Measurements from ENCODE around the gene STAT6. TPM values are rescaled to one million over a fixed set of nuclear protein-coding genes. Genes with fewer than 3 reads are reported as not detected.
A peak's percentile ranks its signal among the peaks of the same experiment; 100 is the strongest.

STAT6 gene
- total RNA-seq, 1 donor from 2014 or later = 33.8 TPM

DNA sequence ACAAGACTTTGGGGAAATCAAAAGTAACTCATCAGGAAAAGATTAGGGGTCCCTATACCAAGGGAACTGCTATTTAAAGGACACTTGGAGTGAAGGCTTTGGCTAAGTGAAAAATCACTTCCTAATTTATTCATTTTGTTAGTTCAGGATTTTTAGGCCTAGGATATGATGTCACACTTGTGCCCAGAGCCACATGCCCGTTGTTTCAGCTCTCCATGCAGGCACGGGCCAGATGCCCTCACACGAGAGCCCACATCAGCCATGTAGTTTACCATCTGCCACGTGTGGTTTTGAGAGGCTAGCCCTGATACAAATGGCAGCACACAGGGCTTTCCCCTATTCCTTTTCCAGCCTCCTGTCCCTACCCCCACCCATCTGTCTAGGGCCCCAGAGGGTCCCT is 48.1 kb upstream of the STAT6 start:
- peaks cover 79% of the 10 kb centered on the region for H4K20me1 ChIP-seq (ENCODE audit: insufficient read depth, low read length)
- FAIRE-seq = no peak
- Mint-ChIP-seq H3K27ac (ENCODE audit: unreplicated experiment) (no peak overlapping the region), H3K4me1 (ENCODE audit: low read depth, unreplicated experiment) (peaks cover 6% of the 10 kb centered on the region), H3K4me3 (ENCODE audit: unreplicated experiment) (no peak overlapping the region), H3K36me3 (ENCODE audit: low read depth, unreplicated experiment) (peaks cover 45% of the 10 kb centered on the region), H3K9me3 (ENCODE audit: unreplicated experiment) (no peaks in the 10 kb centered on the region), H3K27me3 (ENCODE audit: low read depth, unreplicated experiment) (no peaks in the 10 kb centered on the region)
- H3K79me2 ChIP-seq (ENCODE audit: insufficient read depth, low read length) = peaks cover 4% of the 10 kb centered on the region
- no peak overlapping the region for H3K4me2 ChIP-seq (ENCODE audit: low read length)
- no peak for DNase-seq (ENCODE audit: low read depth)
- H3K9ac ChIP-seq (ENCODE audit: low read length) = no peak overlapping the region
- H3K9me3 ChIP-seq (ENCODE audit: insufficient read depth, low read depth, low read length) = no peaks in the 10 kb centered on the region
- H3K4me1 ChIP-seq (ENCODE audit: insufficient read depth, low read length) = peaks cover 4% of the 10 kb centered on the region
- H2AFZ ChIP-seq (ENCODE audit: low read depth, low read length) = no peak overlapping the region
- no peak overlapping the region for H3K27ac ChIP-seq (ENCODE audit: low read depth, low read length)
- peaks cover 79% of the 10 kb centered on the region for H3K36me3 ChIP-seq (ENCODE audit: insufficient read depth, low read length)
- no peak overlapping the region for H3K4me3 ChIP-seq (ENCODE audit: insufficient read depth, low read depth, low read length)
- H3K27me3 ChIP-seq (ENCODE audit: insufficient read depth, low read length) = no peaks in the 10 kb centered on the region
- TF ChIP-seq CTCF (IDR thresholded peaks at IDR 0.05; ENCODE audit: insufficient read depth, low read depth, low read length) = no peak
- no peak for TF ChIP-seq EZH2 (IDR thresholded peaks at IDR 0.05; ENCODE audit: insufficient read depth, low read length)

DNA sequence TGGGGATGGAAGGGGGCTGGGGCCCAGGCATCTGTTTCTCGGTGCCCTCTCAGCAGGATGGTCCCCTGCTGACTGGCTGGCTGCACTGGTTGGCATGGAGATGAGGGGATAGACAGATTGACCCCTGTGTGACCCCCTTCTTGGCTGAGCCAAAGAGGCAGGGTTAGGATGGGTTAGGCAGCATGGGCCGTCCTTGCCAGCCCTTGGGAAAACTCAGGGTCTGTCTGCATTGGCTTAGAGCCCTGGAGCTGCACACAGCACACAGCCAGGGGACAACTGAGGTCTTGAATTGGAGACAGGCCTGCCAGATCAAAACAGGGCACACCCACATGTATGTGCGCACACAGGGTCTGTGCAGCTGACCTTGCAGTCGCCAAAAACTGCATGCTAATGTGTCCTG is 47.5 kb upstream of the STAT6 start:
- no peak overlapping the region for H3K27ac ChIP-seq (ENCODE audit: low read depth, low read length)
- H3K27ac Mint-ChIP-seq (ENCODE audit: unreplicated experiment) = no peak overlapping the region
- H3K9me3 Mint-ChIP-seq (ENCODE audit: unreplicated experiment) = no peaks in the 10 kb centered on the region
- no peaks in the 10 kb centered on the region for H3K9me3 ChIP-seq (ENCODE audit: insufficient read depth, low read depth, low read length)
- TF ChIP-seq EZH2 (IDR thresholded peaks at IDR 0.05; ENCODE audit: insufficient read depth, low read length) = no peak
- TF ChIP-seq CTCF (IDR thresholded peaks at IDR 0.05; ENCODE audit: insufficient read depth, low read depth, low read length) = no peak
- FAIRE-seq (no peak), DNase-seq (ENCODE audit: low read depth) (no peak)
- no peaks in the 10 kb centered on the region for H3K27me3 Mint-ChIP-seq (ENCODE audit: low read depth, unreplicated experiment)
- no peak overlapping the region for H3K9ac ChIP-seq (ENCODE audit: low read length)
- no peak overlapping the region for H3K4me3 ChIP-seq (ENCODE audit: insufficient read depth, low read depth, low read length)
- no peak overlapping the region for H3K4me3 Mint-ChIP-seq (ENCODE audit: unreplicated experiment)
- peaks cover 79% of the 10 kb centered on the region for H3K36me3 ChIP-seq (ENCODE audit: insufficient read depth, low read length)
- H3K36me3 Mint-ChIP-seq (ENCODE audit: low read depth, unreplicated experiment) = peaks cover 46% of the 10 kb centered on the region
- H4K20me1 ChIP-seq (ENCODE audit: insufficient read depth, low read length) = peaks cover 83% of the 10 kb centered on the region
- peaks cover 4% of the 10 kb centered on the region for H3K4me1 ChIP-seq (ENCODE audit: insufficient read depth, low read length)
- H2AFZ ChIP-seq (ENCODE audit: low read depth, low read length) = no peak overlapping the region
- no peak overlapping the region for H3K4me2 ChIP-seq (ENCODE audit: low read length)
- H3K27me3 ChIP-seq (ENCODE audit: insufficient read depth, low read length) = no peaks in the 10 kb centered on the region
- peaks cover 4% of the 10 kb centered on the region for H3K79me2 ChIP-seq (ENCODE audit: insufficient read depth, low read length)
- H3K4me1 Mint-ChIP-seq (ENCODE audit: low read depth, unreplicated experiment) = peaks cover 6% of the 10 kb centered on the region

- peak overlapping the region; percentile 56 for H3K27ac Mint-ChIP-seq (ENCODE audit: unreplicated experiment)
- no peak overlapping the region for H2AFZ ChIP-seq (ENCODE audit: low read depth, low read length)
- no peaks in the 10 kb centered on the region for H3K9me3 ChIP-seq (ENCODE audit: insufficient read depth, low read depth, low read length)
- no peak overlapping the region for H3K27ac ChIP-seq (ENCODE audit: low read depth, low read length)
- no peaks in the 10 kb centered on the region for H3K27me3 Mint-ChIP-seq (ENCODE audit: low read depth, unreplicated experiment)
- peaks cover 79% of the 10 kb centered on the region for H3K36me3 ChIP-seq (ENCODE audit: insufficient read depth, low read length)
- peaks cover 4% of the 10 kb centered on the region for H3K4me1 ChIP-seq (ENCODE audit: insufficient read depth, low read length)
- H3K9ac ChIP-seq (ENCODE audit: low read length) = no peak overlapping the region
- peaks cover 51% of the 10 kb centered on the region for H3K36me3 Mint-ChIP-seq (ENCODE audit: low read depth, unreplicated experiment)
- H3K4me3 ChIP-seq (ENCODE audit: insufficient read depth, low read depth, low read length) = no peak overlapping the region
- no peak overlapping the region for H3K4me3 Mint-ChIP-seq (ENCODE audit: unreplicated experiment)
- peaks cover 9% of the 10 kb centered on the region for H3K79me2 ChIP-seq (ENCODE audit: insufficient read depth, low read length)
- peaks cover 8% of the 10 kb centered on the region for H3K4me1 Mint-ChIP-seq (ENCODE audit: low read depth, unreplicated experiment)
- H3K9me3 Mint-ChIP-seq (ENCODE audit: unreplicated experiment) = no peaks in the 10 kb centered on the region
- DNase-seq (ENCODE audit: low read depth) (no peak), FAIRE-seq (no peak)
- no peak overlapping the region for H3K4me2 ChIP-seq (ENCODE audit: low read length)
- H3K27me3 ChIP-seq (ENCODE audit: insufficient read depth, low read length) = no peaks in the 10 kb centered on the region
- peaks cover 88% of the 10 kb centered on the region for H4K20me1 ChIP-seq (ENCODE audit: insufficient read depth, low read length)
- no peak for TF ChIP-seq EZH2 (IDR thresholded peaks at IDR 0.05; ENCODE audit: insufficient read depth, low read length)
- no peak for TF ChIP-seq CTCF (IDR thresholded peaks at IDR 0.05; ENCODE audit: insufficient read depth, low read depth, low read length)
Measured at GRCh38 chr12:57158186-57158585, 47.0 kb upstream of the STAT6 start.

Data from astrocyte (in vitro differentiated cells and primary cell).